SU-DHL-6 (cell line): ENCODE results near the gene MYH6.

Source experiments
- EZH2phosphoT487 ChIP-seq: fragments of 200-600 bp; sonication (generic), shearing (Covaris generic); conservative IDR thresholded peaks from 2 replicates; pipeline ENCODE4 v1.6.1; 2018; ENCODE audit warnings: mild to moderate bottlenecking, antibody characterized with exemption, low read length, moderate library complexity, mixed read lengths
- TF ChIP-seq, protein P1 (sequence below): fragments of 200-600 bp; sonication (generic); IDR thresholded peaks from one replicate; pipeline ENCODE4 v1.5.1; 2017; ENCODE audit warnings: antibody characterized with exemption, mild to moderate bottlenecking, low read length, moderate library complexity; ENCODE audit not compliant: insufficient read depth, poor library complexity, severe bottlenecking

DNA sequence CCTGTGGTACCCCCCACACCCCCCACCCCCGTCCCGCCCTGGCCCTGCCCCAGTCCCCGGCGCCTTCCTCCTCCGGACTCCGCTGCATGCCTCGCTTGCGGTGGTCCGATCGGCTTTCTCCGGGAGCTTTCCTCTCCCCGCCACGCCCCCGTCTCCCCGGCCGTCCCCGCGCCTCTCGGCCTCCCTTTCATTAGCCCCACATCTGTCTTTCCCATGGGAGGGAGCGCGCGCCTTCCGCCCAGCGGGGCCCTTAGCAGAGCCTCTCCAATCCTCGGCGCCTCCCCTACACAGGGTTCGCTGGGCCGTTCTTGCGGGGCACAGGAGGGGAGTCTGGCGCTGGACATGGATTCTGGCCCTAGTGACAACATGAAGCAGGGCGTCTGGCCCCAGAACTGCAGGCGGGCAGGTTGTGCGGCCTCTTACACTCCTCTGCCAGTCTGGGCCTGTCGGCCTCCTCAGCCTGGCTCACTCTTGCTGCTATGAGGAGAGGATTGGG, 41.6 kb downstream of the MYH6 start:
- TF ChIP-seq, protein P1, sequence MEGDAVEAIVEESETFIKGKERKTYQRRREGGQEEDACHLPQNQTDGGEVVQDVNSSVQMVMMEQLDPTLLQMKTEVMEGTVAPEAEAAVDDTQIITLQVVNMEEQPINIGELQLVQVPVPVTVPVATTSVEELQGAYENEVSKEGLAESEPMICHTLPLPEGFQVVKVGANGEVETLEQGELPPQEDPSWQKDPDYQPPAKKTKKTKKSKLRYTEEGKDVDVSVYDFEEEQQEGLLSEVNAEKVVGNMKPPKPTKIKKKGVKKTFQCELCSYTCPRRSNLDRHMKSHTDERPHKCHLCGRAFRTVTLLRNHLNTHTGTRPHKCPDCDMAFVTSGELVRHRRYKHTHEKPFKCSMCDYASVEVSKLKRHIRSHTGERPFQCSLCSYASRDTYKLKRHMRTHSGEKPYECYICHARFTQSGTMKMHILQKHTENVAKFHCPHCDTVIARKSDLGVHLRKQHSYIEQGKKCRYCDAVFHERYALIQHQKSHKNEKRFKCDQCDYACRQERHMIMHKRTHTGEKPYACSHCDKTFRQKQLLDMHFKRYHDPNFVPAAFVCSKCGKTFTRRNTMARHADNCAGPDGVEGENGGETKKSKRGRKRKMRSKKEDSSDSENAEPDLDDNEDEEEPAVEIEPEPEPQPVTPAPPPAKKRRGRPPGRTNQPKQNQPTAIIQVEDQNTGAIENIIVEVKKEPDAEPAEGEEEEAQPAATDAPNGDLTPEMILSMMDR = no peak
- TF ChIP-seq EZH2phosphoT487 = no peak
